Lower leg skin (tissue), 3 donors: ENCODE results near the gene INHBC.

Source experiments
- CTCF ChIP-seq, 3 donors: fragments of 450-650 bp; IDR thresholded peaks; one replicate each; pipeline ENCODE4 v1.5.1; 2016; ENCODE audit warnings: antibody characterized with exemption in 3 of 3, mild to moderate bottlenecking in 3 of 3, moderate library complexity in 2 of 3
- POLR2A ChIP-seq, 2 donors: fragments of 450-650 bp; IDR thresholded peaks; one replicate each; pipeline ENCODE4 v1.6.1; 2016 to 2017; ENCODE audit warnings: antibody characterized with exemption in 2 of 2, mild to moderate bottlenecking in 1 of 2, moderate library complexity in 1 of 2

- TF ChIP-seq CTCF (IDR thresholded peaks at IDR 0.05) (no peak), POLR2A (IDR thresholded peaks at IDR 0.05) (no peak)
Observed at GRCh38 chr12:57455374-57456144, 21.0 kb downstream of the INHBC start.
